Measurements from ENCODE around the gene MRPS5.

DNA sequence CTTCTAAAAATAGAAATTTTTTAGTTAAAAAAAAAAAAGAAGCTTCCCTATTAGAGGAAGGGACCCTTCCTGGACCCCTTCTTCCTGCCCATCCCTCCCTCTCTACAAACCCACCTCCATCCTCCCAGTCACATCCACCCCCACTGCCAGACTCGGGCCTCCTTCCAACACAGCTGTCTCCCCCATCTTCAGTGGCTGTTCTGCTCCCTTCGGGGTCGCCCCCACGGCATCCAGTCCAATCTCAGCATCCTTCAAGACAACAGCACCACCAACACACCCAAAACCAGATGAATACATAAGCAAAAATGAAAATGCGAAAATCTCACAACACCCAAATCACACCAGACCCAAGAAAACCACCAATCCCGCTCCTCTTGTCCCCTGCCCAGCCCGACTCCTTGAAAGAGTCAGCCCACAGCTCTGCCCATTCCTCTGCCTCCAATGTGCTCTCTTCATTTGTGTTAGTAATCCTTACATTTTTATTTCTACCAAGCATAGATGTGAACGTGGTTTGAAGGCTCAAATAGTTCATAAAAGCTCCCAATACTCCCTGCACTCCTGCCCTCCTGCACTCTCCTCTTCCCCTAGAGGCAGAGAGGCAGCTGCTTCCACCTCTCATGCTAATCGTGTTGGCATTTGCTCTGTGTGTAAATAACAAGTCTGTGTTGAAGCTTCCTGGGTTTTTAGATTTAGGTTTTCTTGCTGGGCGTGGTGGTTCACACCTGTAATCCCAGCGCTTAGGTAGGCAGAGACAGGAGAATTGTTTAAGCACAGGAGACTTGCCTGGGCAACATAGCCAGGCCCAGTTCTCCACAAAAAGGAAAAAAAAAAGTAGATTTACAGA, 59.1 kb downstream of the MRPS5 start:
- TF ChIP-seq CTCF (conservative IDR thresholded peaks at IDR 0.05) (no peak), ZFX (IDR thresholded peaks at IDR 0.05) (no peak)

All from C4-2B (cell line).